Testis (tissue), 3 donors: Measurements from ENCODE around the gene SPACA9. TPM values are rescaled to one million over a fixed set of nuclear protein-coding genes. Genes with fewer than 3 reads are reported as not detected.

Source experiments
- DNase-seq: peaks from one replicate; pipeline ENCODE4 v3.0.0-alpha.2; 2019
- H3K27ac ChIP-seq, 2 donors: fragments of 200-600 bp; sonication (generic); one replicate each; pipeline ENCODE4 v1.5.1; 2019
- H3K27me3 ChIP-seq: fragments of 200-600 bp; sonication (generic); one replicate; pipeline ENCODE4 v1.5.1; 2019
- H3K36me3 ChIP-seq: fragments of 200-600 bp; sonication (generic); one replicate; pipeline ENCODE4 v1.5.1; 2017; ENCODE audit warnings: low read depth; ENCODE audit errors: missing control alignments
- H3K4me1 ChIP-seq: fragments of 200-600 bp; sonication (generic); one replicate; pipeline ENCODE4 v1.5.1; 2019
- H3K4me3 ChIP-seq, 2 donors: fragments of 200-600 bp; sonication (generic); one replicate each; pipeline ENCODE4 v1.5.1; 2017 to 2019
- H3K9me3 ChIP-seq: fragments of 200-600 bp; sonication (generic); one replicate; pipeline ENCODE4 v1.5.1; 2017
- CTCF ChIP-seq, 3 experiments: fragments of 450-650 bp in 2 of 3; fragments of 200-600 bp in 1 of 3; sonication (generic) in 1 of 3; IDR thresholded peaks; one replicate each; pipeline ENCODE4 v1.5.1; 2016 to 2019; ENCODE audit warnings: antibody characterized with exemption in 3 of 3, mild to moderate bottlenecking in 2 of 3, moderate library complexity in 1 of 3
- POLR2A ChIP-seq: fragments of 450-650 bp; IDR thresholded peaks from one replicate; pipeline ENCODE4 v1.6.1; 2017; ENCODE audit warnings: antibody characterized with exemption, mild to moderate bottlenecking, moderate library complexity
- WGBS, 2 donors: methylation state at CpG; one replicate each; pipeline ENCODE4 v1.1.5; 2018; 5-methylcytosine and 5-hydroxymethylcytosine counted together
- intact Hi-C: fragments of 100-400 bp; cut with DNase I; formaldehyde crosslinking; loops from one replicate; pipeline ENCODE4 v1.15.1; 2023; ENCODE audit warnings: low total_unique reads
- polyA plus RNA-seq: library from polyadenylated mRNA; stranded (reverse); fragments of 350-450 nt; fragmentation: Illumina TruSeq; extraction: RNeasy Lipid Tissue Mini Kit (QIAGEN cat#74804); gene quantifications from one replicate; pipeline ENCODE4 v1.2.3, GENCODE V29; 2014; ENCODE audit warnings: low read depth, low replicate concordance; ENCODE audit not compliant: insufficient read depth
- total RNA-seq, 2 donors: library from RNA; depleted of rRNA; stranded (reverse); fragments of >200 nt; gene quantifications; one replicate each; pipeline ENCODE4 v1.2.3, GENCODE V29; 2016

Gene SPACA9
- total and polyA plus RNA-seq, 3 donors from 2014 or later = 61.2 to 179 (median 115) TPM

GRCh38 chr9:132877458-132877823 lies 1.3 kb upstream of the SPACA9 start:
- Histone ChIP-seq H3K4me3 (peak overlapping the region; percentile 91), H3K9me3 (no peaks in the 10 kb centered on the region), H3K27ac (peak overlapping the region in 1 of 2 donors; percentile 84), H3K36me3 (no peaks in the 10 kb centered on the region), H3K4me1 (peaks cover 3% of the 10 kb centered on the region), H3K27me3 (no peaks in the 10 kb centered on the region)
- WGBS, 2 donors = 20 to 24% methylated on average over 10 to 14 of the region's 14 CpGs
- DNase-seq = no peak
- intact Hi-C loops = no loop called here
- no peak for TF ChIP-seq POLR2A

- no peaks in the 10 kb centered on the region for H3K27me3 ChIP-seq
- peaks cover 3% of the 10 kb centered on the region for H3K4me1 ChIP-seq
- no peak for TF ChIP-seq CTCF (IDR thresholded peaks at IDR 0.05)
- TF ChIP-seq POLR2A = no peak
- no peaks in the 10 kb centered on the region for H3K36me3 ChIP-seq
- peak; percentile 78 for DNase-seq
- WGBS, 2 donors = 1% methylated on average over 24 to 46 of the region's 89 CpGs
- H3K4me3 ChIP-seq = peak within 1 kb of the TSS; percentile 91
- H3K27ac ChIP-seq = peak within 1 kb of the TSS; percentile 49 to 84
- intact Hi-C loops = no loop called here
- no peaks in the 10 kb centered on the region for H3K9me3 ChIP-seq
These were observed 639 bp upstream of the SPACA9 start, which contains the start of gene AK8 for GRCh38 chr9:132877824-132878694. TSS of gene AK8 (minus strand) at chr9:132878284. CDS start at chr9:132878255, 29 bp downstream.

- intact Hi-C loops = no loop called here
- TF ChIP-seq CTCF (IDR thresholded peaks at IDR 0.05) = no peak
- no peak for TF ChIP-seq POLR2A
- H3K4me1 ChIP-seq = peaks cover 3% of the 10 kb centered on the region
- DNase-seq = no peak
- 69 to 70% methylated on average over 6 of the region's 6 CpGs for WGBS, 2 donors
- H3K9me3 ChIP-seq = no peaks in the 10 kb centered on the region
- H3K27ac ChIP-seq = peak overlapping the region in 1 of 2 donors; percentile 84
- peak overlapping the region; percentile 91 for H3K4me3 ChIP-seq
- H3K36me3 ChIP-seq = no peaks in the 10 kb centered on the region
- H3K27me3 ChIP-seq = no peaks in the 10 kb centered on the region
These were observed 992 bp downstream of the SPACA9 start for GRCh38 chr9:132879457-132880323.

GRCh38 chr9:132880324-132880661 lies 1.6 kb downstream of the SPACA9 start:
- Histone ChIP-seq H3K27me3 (no peaks in the 10 kb centered on the region), H3K4me3 (no peak overlapping the region), H3K27ac (no peak overlapping the region), H3K36me3 (no peaks in the 10 kb centered on the region), H3K9me3 (no peaks in the 10 kb centered on the region), H3K4me1 (peaks cover 3% of the 10 kb centered on the region)
- intact Hi-C loops = no loop called here
- TF ChIP-seq CTCF (IDR thresholded peaks at IDR 0.05) (no peak), POLR2A (no peak)
- WGBS, 2 donors = 71 to 77% methylated on average over 7 of the region's 7 CpGs
- no peak for DNase-seq

- intact Hi-C loops = no loop called here
- Histone ChIP-seq H3K9me3 (no peaks in the 10 kb centered on the region), H3K4me3 (no peak overlapping the region), H3K27me3 (no peaks in the 10 kb centered on the region), H3K4me1 (peaks cover 3% of the 10 kb centered on the region), H3K36me3 (no peaks in the 10 kb centered on the region), H3K27ac (no peak overlapping the region)
- DNase-seq = no peak
- TF ChIP-seq CTCF (IDR thresholded peaks at IDR 0.05) (no peak), POLR2A (no peak)
- WGBS, 2 donors = 87 to 89% methylated on average over 5 to 6 of the region's 6 CpGs
These were observed 3.1 kb downstream of the SPACA9 start for GRCh38 chr9:132881826-132882225.
